ENCODE results near the gene NSF. TPM values are rescaled to one million over a fixed set of nuclear protein-coding genes. Genes with fewer than 3 reads are reported as not detected.

Gene NSF
- total and polyA plus RNA-seq, 10 of the 15 experiments (the other 5 are each of a cell fraction or from before 2014, with no cell fraction given), result 6.8 to 25.6 (median 16.8) TPM

- TF ChIP-seq NRF1 (conservative IDR thresholded peaks at IDR 0.05; ENCODE audit: low read depth, low read length), result no peak
- no peak for TF ChIP-seq BCLAF1 (IDR thresholded peaks at IDR 0.05)
- no peak for TF ChIP-seq SUZ12 (IDR thresholded peaks at IDR 0.05; ENCODE audit: unreplicated experiment)
- no peak for TF ChIP-seq SMC3 (IDR thresholded peaks at IDR 0.05; ENCODE audit: borderline replicate concordance, low read length)
- TF ChIP-seq RAD21 (IDR thresholded peaks at IDR 0.05; ENCODE audit: insufficient read depth, low read depth, low read length), result no peak
- no peak for TF ChIP-seq TCF3 (IDR thresholded peaks at IDR 0.05; ENCODE audit: borderline replicate concordance, insufficient read depth, low read depth, low read length)
- TF ChIP-seq PKNOX1 (IDR thresholded peaks at IDR 0.05), result no peak
- TF ChIP-seq PML (IDR thresholded peaks at IDR 0.05; ENCODE audit: low read length), result no peak
- TF ChIP-seq EZH2 (IDR thresholded peaks at IDR 0.05; ENCODE audit: borderline replicate concordance, control insufficient read depth, low read depth, low read length), result no peak
- TF ChIP-seq POU2F2 (IDR thresholded peaks at IDR 0.05; ENCODE audit: borderline replicate concordance, low read depth, low read length), result no peak
These were observed 154.0 kb downstream of the NSF start (continued) for GRCh38 chr17:46744441-46744840.

All from GM12878 (cell line).